ENCODE results near the gene LMO1.

DNA sequence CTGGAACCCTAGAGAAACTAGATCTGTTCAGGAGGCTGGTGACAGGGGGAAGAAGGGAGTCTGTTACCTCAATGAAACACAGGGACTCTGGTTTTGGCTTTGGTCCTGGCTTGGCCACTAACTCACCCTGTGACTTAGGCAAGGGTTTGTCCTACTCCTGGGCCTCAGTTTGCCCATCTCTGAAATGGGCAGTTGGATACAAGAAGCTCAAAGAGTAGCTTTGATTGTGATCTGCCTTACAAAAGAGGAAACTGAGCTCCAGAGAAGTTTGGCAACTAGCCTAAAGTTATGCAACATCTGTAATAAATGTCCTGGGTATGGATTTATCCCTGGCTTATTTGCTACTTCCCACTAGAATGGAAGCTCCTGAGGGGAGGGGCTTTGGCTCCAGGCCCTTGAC, 24.0 kb upstream of the LMO1 start:
- TF ChIP-seq, protein P1, sequence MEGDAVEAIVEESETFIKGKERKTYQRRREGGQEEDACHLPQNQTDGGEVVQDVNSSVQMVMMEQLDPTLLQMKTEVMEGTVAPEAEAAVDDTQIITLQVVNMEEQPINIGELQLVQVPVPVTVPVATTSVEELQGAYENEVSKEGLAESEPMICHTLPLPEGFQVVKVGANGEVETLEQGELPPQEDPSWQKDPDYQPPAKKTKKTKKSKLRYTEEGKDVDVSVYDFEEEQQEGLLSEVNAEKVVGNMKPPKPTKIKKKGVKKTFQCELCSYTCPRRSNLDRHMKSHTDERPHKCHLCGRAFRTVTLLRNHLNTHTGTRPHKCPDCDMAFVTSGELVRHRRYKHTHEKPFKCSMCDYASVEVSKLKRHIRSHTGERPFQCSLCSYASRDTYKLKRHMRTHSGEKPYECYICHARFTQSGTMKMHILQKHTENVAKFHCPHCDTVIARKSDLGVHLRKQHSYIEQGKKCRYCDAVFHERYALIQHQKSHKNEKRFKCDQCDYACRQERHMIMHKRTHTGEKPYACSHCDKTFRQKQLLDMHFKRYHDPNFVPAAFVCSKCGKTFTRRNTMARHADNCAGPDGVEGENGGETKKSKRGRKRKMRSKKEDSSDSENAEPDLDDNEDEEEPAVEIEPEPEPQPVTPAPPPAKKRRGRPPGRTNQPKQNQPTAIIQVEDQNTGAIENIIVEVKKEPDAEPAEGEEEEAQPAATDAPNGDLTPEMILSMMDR (IDR thresholded peaks at IDR 0.05): no peak
- no peak for TF ChIP-seq POLR2A (IDR thresholded peaks at IDR 0.05)

Measured in heart left ventricle (tissue), 13 donors.